ENCODE results near the gene SLC39A9.

DNA sequence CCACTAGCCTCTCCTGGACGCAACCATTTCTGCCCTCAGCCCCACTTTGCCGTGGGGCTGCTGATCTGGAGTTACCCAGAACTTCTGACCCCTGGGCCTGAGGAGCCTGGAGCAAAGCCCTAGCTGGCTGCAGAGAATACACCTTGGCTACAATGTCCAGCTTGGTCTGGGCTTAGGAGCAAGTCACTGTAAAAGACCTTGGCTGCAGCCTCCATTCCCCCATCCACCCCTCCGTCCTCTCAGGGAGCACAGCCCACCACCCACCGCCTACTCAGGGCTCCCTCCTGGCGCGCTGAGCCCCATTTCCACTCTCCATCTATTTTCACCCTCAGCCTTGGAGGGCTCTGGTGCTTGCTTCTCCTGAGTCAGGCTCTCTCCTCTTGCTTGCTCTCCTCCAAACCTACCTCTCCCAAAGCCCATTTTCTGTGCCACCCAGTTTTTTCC, 43.3 kb upstream of the SLC39A9 start:
- TF ChIP-seq JUNB (CRISPR knock-in tag; IDR thresholded peaks at IDR 0.05; ENCODE audit: borderline replicate concordance) = no peak
- TF ChIP-seq YY1 (IDR thresholded peaks at IDR 0.05; ENCODE audit: insufficient read depth, insufficient replicate concordance, low read depth, low read length) = no peak
- no peak for TF ChIP-seq ZNF781 (CRISPR knock-in tag; IDR thresholded peaks at IDR 0.05; ENCODE audit: borderline replicate concordance, not compliant biosample characterization)
- TF ChIP-seq SUZ12 (IDR thresholded peaks at IDR 0.05; ENCODE audit: low read depth, low read length) = no peak
- no peak for TF ChIP-seq KDM1A (CRISPR knock-in tag; IDR thresholded peaks at IDR 0.05)
- TF ChIP-seq ESRRA (CRISPR knock-in tag; IDR thresholded peaks at IDR 0.05; ENCODE audit: low read depth) = no peak
- TF ChIP-seq, protein P1, sequence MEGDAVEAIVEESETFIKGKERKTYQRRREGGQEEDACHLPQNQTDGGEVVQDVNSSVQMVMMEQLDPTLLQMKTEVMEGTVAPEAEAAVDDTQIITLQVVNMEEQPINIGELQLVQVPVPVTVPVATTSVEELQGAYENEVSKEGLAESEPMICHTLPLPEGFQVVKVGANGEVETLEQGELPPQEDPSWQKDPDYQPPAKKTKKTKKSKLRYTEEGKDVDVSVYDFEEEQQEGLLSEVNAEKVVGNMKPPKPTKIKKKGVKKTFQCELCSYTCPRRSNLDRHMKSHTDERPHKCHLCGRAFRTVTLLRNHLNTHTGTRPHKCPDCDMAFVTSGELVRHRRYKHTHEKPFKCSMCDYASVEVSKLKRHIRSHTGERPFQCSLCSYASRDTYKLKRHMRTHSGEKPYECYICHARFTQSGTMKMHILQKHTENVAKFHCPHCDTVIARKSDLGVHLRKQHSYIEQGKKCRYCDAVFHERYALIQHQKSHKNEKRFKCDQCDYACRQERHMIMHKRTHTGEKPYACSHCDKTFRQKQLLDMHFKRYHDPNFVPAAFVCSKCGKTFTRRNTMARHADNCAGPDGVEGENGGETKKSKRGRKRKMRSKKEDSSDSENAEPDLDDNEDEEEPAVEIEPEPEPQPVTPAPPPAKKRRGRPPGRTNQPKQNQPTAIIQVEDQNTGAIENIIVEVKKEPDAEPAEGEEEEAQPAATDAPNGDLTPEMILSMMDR (CRISPR knock-in tag; IDR thresholded peaks at IDR 0.05) = no peak
- TF ChIP-seq ZNF670 (CRISPR knock-in tag; IDR thresholded peaks at IDR 0.05; ENCODE audit: borderline replicate concordance) = no peak
- TF ChIP-seq POLR2AphosphoS5 (IDR thresholded peaks at IDR 0.05; ENCODE audit: low read depth, low read length) = no peak

Measured in HepG2 (cell line).